LNCaP clone FGC (cell line): ENCODE measurements around the gene TTLL5.

Experiments used
- DNase-seq: peaks from one replicate; pipeline ENCODE4 v3.0.0-alpha.2; 2011; ENCODE audit warnings: low read depth
- H3K4me3 ChIP-seq: 2 replicates; pipeline ENCODE4 v1.5.1; 2011; ENCODE audit warnings: mild to moderate bottlenecking, low read depth, low read length, control low read depth
- TF ChIP-seq, protein P1 (sequence below): IDR thresholded peaks from 2 replicates; pipeline ENCODE4 v1.5.1; 2012; ENCODE audit warnings: mild to moderate bottlenecking; ENCODE audit not compliant: control insufficient read depth, insufficient read depth; ENCODE audit errors: extremely low read depth

TTLL5 gene

DNA sequence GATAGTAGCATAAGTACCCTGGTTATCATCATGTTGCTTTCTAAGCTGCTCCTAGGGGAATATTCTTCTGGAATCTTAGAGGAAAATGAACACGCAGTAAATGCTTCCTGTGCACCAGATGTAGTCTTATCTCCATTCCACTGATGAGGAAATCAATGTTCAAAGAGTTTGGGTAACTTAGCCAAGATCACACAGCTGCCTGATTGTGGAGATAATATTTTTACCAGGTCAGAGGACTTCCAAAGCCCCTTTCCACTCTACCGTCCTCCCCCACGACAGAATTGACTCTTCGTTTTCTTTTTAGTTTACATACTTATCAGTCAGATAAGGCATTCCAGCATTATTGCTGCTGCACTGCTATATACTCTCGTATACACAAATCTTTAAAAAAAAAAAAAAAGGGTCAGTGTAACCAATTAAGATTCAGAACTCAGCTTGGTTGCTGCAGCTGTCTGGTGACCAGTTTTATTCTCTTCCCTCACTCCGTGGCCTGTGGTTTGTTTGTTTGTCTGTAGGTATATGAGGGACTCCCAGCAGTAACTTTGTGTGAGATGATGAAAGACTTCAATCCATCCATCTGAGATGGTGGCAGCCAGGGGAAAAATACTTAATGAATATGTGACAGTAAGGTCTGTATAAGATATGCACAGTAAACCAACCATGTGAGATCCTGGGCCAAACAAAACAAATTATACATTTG, 210.3 kb downstream of the TTLL5 start:
- no peak overlapping the region for H3K4me3 ChIP-seq
- TF ChIP-seq, protein P1, sequence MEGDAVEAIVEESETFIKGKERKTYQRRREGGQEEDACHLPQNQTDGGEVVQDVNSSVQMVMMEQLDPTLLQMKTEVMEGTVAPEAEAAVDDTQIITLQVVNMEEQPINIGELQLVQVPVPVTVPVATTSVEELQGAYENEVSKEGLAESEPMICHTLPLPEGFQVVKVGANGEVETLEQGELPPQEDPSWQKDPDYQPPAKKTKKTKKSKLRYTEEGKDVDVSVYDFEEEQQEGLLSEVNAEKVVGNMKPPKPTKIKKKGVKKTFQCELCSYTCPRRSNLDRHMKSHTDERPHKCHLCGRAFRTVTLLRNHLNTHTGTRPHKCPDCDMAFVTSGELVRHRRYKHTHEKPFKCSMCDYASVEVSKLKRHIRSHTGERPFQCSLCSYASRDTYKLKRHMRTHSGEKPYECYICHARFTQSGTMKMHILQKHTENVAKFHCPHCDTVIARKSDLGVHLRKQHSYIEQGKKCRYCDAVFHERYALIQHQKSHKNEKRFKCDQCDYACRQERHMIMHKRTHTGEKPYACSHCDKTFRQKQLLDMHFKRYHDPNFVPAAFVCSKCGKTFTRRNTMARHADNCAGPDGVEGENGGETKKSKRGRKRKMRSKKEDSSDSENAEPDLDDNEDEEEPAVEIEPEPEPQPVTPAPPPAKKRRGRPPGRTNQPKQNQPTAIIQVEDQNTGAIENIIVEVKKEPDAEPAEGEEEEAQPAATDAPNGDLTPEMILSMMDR, result no peak
- no peak for DNase-seq

DNA sequence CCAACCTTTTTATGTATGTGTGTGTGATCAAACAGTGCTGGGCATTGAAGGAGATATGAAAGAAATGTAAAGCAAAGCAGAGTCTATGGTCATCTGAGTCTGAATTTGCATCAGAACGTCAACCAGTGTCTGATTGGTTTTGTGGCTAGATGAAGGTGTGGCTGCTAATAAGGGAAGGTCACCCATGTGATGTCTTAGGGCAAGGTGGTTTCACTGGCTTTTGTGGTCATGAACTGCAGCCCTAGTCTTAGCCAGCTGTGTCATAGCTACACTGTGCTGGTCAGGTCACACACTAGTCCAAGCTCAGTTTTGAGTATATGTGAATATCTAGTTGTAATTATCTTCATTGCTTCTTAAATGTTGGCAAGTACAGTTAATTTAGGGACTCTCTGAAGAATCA, 214.9 kb downstream of the TTLL5 start:
- no peak overlapping the region for H3K4me3 ChIP-seq
- TF ChIP-seq, protein P1, result no peak
- no peak for DNase-seq

DNA sequence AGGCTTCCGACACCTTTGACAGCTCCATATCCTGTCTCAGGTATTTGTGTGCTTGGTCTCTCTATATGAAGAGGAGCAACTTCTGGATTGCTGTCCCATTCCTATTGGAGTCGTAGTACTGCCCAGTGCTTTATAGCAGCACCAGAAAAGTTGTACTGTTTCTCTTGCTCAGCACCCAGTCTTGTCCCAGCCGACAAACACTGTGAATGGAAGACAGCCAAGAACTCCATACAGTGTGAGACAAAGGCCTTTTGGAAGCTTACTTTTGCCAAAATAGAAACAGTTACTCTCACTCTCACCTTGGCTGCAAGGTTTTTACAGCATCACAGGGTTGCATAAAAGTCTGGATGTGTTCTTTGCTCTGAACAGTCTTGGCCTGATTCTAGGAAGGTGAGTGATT, 215.5 kb downstream of the TTLL5 start:
- TF ChIP-seq, protein P1, result no peak
- H3K4me3 ChIP-seq, result no peak overlapping the region
- DNase-seq, result no peak

DNA sequence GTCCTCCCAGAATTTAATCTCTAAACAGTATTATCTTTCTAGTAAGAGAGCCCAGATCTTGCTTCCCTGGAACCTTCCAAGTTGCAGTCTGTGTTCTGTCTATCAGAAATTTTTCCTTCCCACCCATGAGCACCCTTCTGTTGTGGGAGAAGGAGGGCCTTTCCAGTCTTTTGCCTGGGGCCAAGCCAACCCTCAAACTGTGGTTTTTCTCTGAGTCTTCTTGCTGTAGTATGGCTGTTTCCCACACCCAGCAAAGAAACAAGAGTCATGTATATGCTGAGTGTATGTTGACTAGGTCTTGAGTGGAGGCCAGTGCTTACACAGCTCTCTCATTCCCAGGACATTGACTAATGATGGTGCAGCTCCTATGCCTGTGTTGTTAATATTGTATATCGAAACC, 216.2 kb downstream of the TTLL5 start:
- TF ChIP-seq, protein P1, result no peak
- no peak for DNase-seq
- H3K4me3 ChIP-seq, result no peak overlapping the region

DNA sequence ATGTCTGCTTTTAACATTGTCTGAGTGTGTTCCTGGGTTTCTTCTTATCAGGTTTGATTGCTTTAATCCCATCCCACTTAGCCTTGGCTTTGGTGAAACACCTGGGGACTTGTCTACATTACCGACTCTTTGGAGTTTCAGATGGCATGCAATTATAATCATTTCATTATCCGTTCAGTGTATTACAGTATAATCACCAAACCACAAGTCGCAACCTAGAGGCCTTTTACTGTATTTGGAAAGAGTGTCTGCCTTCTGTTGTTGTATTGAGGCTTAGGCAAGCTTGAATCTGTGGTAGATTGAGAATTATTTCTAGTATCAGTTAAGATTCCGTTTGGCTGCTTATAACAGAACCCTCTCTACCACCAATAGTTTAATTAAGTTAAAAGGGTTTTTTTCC, 216.8 kb downstream of the TTLL5 start:
- no peak for DNase-seq
- H3K4me3 ChIP-seq, result no peak overlapping the region
- TF ChIP-seq, protein P1, result no peak

DNA sequence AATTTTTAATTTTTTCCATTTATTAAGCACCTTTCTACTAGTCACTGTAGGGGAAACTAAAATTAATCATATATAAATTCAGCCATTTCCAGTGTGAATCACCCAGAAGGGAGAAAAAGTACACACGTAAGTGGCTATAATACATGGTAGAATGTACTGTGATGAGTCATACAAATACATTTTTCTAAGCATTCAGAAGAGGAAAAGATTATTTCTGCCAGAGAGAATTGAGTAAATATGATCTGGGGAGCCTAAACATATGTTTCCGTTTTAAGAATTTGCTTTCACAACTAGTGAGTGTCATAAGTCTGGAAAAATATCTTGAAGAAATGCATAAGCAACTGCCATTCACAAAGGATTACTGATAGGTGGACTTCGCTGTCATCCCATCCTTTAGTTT, 218.0 kb downstream of the TTLL5 start:
- no peak overlapping the region for H3K4me3 ChIP-seq
- DNase-seq, result no peak
- TF ChIP-seq, protein P1, result no peak

DNA sequence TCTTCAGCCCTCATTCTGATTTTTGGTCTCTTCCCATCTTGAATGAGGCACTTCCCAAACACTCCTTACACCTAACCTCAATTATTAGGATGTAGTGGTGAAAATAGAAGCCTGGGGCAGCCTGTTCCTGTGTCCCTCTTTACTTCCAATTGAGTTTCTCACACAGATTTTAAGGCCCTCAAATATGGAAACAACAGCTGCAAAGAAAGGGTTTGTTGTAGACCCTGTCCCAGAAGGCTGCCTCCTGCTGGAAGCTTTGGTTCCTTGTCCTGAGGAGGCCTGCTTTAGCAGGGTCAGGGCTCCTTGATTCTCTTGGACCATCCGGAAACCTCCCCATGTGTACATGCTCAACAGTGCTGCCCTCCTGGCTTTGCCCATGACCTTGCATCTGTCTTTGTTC, 219.5 kb downstream of the TTLL5 start:
- no peak overlapping the region for H3K4me3 ChIP-seq
- DNase-seq, result no peak
- TF ChIP-seq, protein P1, result 0 out of 2 replicates have a peak, but pooled peaks have one; percentile 18
